Measurements from ENCODE around the gene FAM177A1.

FAM177A1 gene

DNA sequence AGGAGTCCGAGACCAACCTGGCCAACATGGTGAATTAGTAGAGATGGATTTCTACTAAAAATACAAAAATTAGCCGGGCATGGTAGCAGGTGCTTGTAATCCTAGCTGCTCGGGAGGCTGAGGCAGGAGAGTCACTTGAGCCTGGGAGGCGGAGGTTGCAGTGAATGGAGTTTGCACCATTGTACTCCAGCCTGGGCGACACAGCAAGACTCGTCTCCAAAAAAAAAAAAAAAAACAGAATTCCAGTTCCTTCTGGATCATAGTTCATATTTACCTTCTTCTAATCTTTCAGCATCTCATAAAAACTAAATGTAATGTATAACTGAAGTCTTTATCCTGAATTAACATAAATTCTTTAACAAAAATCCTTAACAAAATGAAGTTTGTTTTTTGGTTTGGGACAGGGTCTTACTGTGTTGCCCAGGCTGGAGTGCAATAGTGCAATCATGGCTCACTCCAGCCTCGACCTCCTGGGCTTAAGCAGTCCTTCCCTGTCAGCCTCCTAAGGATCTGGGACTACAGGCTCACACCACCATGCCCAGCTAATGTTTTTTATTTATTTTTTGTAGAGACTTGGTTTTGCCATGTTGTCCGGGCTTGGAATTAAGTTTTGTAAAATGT, 37.6 kb downstream of the FAM177A1 start (continued):
- TF ChIP-seq CTCF (tag by site-specific recombination; IDR thresholded peaks at IDR 0.05) (no peak), ZBTB44 (tag by site-specific recombination; IDR thresholded peaks at IDR 0.05) (no peak), SALL2 (tag by site-specific recombination; IDR thresholded peaks at IDR 0.05; ENCODE audit: borderline replicate concordance) (no peak), ZNF473 (tag by site-specific recombination; IDR thresholded peaks at IDR 0.05) (no peak), ZNF785 (tag by site-specific recombination; IDR thresholded peaks at IDR 0.05) (no peak), TRIM28 (IDR thresholded peaks at IDR 0.05; ENCODE audit: borderline replicate concordance, low read length) (no peak)

DNA sequence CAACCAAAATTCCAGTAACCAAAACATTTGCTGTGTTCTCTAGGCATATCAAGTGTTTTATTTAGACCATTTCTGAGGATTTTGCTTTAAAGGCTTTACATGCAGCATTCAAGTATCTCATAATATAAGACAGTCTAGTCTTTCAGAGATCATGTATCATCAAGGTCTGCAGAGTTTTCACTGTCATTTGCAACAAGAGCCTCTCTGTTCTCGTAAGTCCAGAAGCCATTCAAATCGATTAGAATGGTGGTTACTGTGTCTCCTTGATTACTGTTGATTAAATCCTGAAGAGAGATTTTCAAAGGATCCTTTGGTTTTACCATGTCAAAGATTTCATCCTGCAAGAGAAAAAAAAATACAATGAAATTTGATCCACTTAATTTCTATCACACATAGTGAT, 39.4 kb downstream of the FAM177A1 start:
- no peak for TF ChIP-seq KLF7 (tag by site-specific recombination; IDR thresholded peaks at IDR 0.05; ENCODE audit: borderline replicate concordance)
- TF ChIP-seq PRDM1 (tag by site-specific recombination; IDR thresholded peaks at IDR 0.05) = no peak
- TF ChIP-seq ZBTB17 (tag by site-specific recombination; IDR thresholded peaks at IDR 0.05) = no peak
- TF ChIP-seq ZNF302 (tag by site-specific recombination; IDR thresholded peaks at IDR 0.05; ENCODE audit: low read depth) = no peak
- TF ChIP-seq ZNF211 (tag by site-specific recombination; IDR thresholded peaks at IDR 0.05; ENCODE audit: low read depth) = no peak
- no peak for TF ChIP-seq ZNF202 (tag by site-specific recombination; IDR thresholded peaks at IDR 0.05; ENCODE audit: borderline replicate concordance)
- TF ChIP-seq ZBTB20 (tag by site-specific recombination; IDR thresholded peaks at IDR 0.05) = no peak
- Histone ChIP-seq H3K27ac (ENCODE audit: extremely low read depth, low read depth, low read length) (no peak overlapping the region), H3K9me3 (ENCODE audit: control insufficient read depth, insufficient read depth, low read depth, low read length) (no peaks in the 10 kb centered on the region), H3K4me1 (ENCODE audit: control insufficient read depth, insufficient read depth, low read length) (no peaks in the 10 kb centered on the region), H3K36me3 (ENCODE audit: control insufficient read depth in 2 of 2, insufficient read depth in 1 of 2, low read length in 2 of 2) (peaks cover 38 to 50% of the 10 kb centered on the region in 2 experiments), H3K4me3 (ENCODE audit: low read depth, low read length) (no peak overlapping the region)
- ChIA-PET CTCF (no interaction called here), POLR2A (no interaction called here)

GRCh38 chr14:35088514-35088913, 42.4 kb downstream of the FAM177A1 start:
- CTCF ChIA-PET = no interaction called here
- H3K36me3 ChIP-seq (ENCODE audit: control insufficient read depth in 2 of 2, insufficient read depth in 1 of 2, low read length in 2 of 2) = peaks cover 39 to 43% of the 10 kb centered on the region in 2 experiments
- POLR2A ChIA-PET = no interaction called here
- TF ChIP-seq ZNF311 (tag by site-specific recombination; IDR thresholded peaks at IDR 0.05; ENCODE audit: borderline replicate concordance) (no peak), ZNF518A (tag by site-specific recombination; conservative IDR thresholded peaks at IDR 0.05; ENCODE audit: low read depth) (no peak), ZNF394 (tag by site-specific recombination; IDR thresholded peaks at IDR 0.05; ENCODE audit: borderline replicate concordance) (no peak), ZBTB17 (tag by site-specific recombination; IDR thresholded peaks at IDR 0.05) (no peak), ZIC2 (tag by site-specific recombination; IDR thresholded peaks at IDR 0.05) (no peak), ZNF350 (tag by site-specific recombination; IDR thresholded peaks at IDR 0.05) (no peak), ZNF114 (tag by site-specific recombination; IDR thresholded peaks at IDR 0.05) (no peak), ZNF791 (tag by site-specific recombination; IDR thresholded peaks at IDR 0.05) (no peak), TSHZ1 (tag by site-specific recombination; IDR thresholded peaks at IDR 0.05; ENCODE audit: borderline replicate concordance) (no peak), ZEB2 (tag by site-specific recombination; IDR thresholded peaks at IDR 0.05) (no peak)

More at GRCh38 chr14:35088514-35088913, 42.4 kb downstream of the FAM177A1 start:
- Histone ChIP-seq H3K9me3 (ENCODE audit: control insufficient read depth, insufficient read depth, low read depth, low read length) (no peaks in the 10 kb centered on the region), H3K27ac (ENCODE audit: extremely low read depth, low read depth, low read length) (no peak overlapping the region), H3K4me1 (ENCODE audit: control insufficient read depth, insufficient read depth, low read length) (no peaks in the 10 kb centered on the region), H3K4me3 (ENCODE audit: low read depth, low read length) (no peak overlapping the region)
